ENCODE data around the gene TOMM40.

TOMM40 gene

GRCh38 chr19:44927746-44928145, 36.7 kb downstream of the TOMM40 start:
- TF ChIP-seq CTCF (conservative IDR thresholded peaks at IDR 0.05) (no peak), ZFX (IDR thresholded peaks at IDR 0.05) (no peak)
- H3K27ac ChIP-seq: no peak overlapping the region

DNA sequence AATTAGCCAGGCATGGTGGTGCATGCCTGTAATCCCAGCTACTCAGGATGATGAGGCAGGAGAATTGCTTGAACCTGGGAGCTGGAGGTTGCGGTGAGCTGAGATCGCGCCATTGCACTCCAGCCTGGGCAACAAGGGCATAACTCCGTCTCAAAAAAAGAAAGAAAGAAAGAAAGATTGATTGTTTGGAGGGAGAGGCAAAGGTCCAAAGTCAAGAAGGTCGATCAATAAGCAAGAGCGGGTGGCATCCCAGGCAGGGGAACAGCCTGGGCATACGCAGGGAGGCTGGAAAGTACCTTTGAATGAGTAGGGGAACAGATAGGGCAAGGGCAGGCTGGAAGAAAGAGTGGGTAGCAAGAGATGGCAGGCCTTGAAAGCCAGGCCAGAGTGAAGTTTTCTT, 39.0 kb downstream of the TOMM40 start:
- TF ChIP-seq CTCF (conservative IDR thresholded peaks at IDR 0.05): no peak
- H3K27ac ChIP-seq: no peak overlapping the region

- H3K27ac ChIP-seq: no peak overlapping the region
- TF ChIP-seq ZFX (IDR thresholded peaks at IDR 0.05): no peak
- no peak for TF ChIP-seq CTCF (conservative IDR thresholded peaks at IDR 0.05)
These were observed 40.5 kb downstream of the TOMM40 start for GRCh38 chr19:44931541-44931940.

- no peak overlapping the region for H3K27ac ChIP-seq
- TF ChIP-seq CTCF (conservative IDR thresholded peaks at IDR 0.05): no peak
- no peak for TF ChIP-seq ZFX (IDR thresholded peaks at IDR 0.05)
These were observed 48.6 kb downstream of the TOMM40 start for GRCh38 chr19:44939668-44940067.

DNA sequence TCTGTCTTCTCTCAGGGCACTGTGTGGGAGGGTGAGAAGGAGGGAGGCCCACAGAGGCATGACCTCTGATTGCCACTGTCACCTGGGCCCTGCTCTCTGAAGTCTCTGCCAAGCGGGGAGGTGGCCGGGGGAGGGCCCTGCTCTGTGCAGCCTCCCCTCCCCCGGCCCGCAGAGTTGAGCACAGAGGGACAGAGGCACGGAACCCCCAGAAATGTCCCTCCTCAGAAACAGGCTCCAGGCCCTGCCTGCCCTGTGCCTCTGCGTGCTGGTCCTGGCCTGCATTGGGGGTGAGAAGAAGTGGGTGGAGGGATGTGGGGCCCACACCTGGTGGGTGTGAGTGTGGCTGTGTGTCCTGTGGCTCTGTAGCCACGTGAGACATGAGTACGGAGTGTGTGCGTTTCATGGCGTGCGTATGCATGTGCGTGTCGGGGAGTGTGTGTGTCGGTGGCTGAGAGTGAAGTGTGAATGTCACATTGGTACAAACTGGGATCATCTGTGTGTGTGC, 51.1 kb downstream of the TOMM40 start, which contains the start of gene APOC4:
Gene APOC4, plus strand, starts transcription at position 171 of the 505 bp plus-strand sequence. Its CDS starts 41 bp downstream, at position 212.
- TF ChIP-seq CTCF (conservative IDR thresholded peaks at IDR 0.05): no peak
- no peak for TF ChIP-seq ZFX (IDR thresholded peaks at IDR 0.05)
- H3K27ac ChIP-seq: no peak within 1 kb of the TSS

- H3K27ac ChIP-seq: no peak overlapping the region
These were observed 52.8 kb downstream of the TOMM40 start for GRCh38 chr19:44943801-44944249.

More at GRCh38 chr19:44943801-44944249, 52.8 kb downstream of the TOMM40 start:
- TF ChIP-seq CTCF (conservative IDR thresholded peaks at IDR 0.05) (no peak), ZFX (IDR thresholded peaks at IDR 0.05) (no peak)
